ENCODE measurements around the gene ITGAE. TPM values are rescaled to one million over a fixed set of nuclear protein-coding genes. Genes with fewer than 3 reads are reported as not detected.
"Not testable (repeated sequence)": the region's sequence is repeated elsewhere in the genome, so short reads cannot be mapped to it uniquely, and the experiment has no call there.

The ITGAE gene
- total RNA-seq, 1 donor = 37.1 TPM

GRCh38 chr17:3722716-3723115 is 78.3 kb downstream of the ITGAE start:
- H3K4me3 ChIP-seq (ENCODE audit: low read depth, low read length) = peak overlapping the region; percentile 92
- DNase-seq (ENCODE audit: low read depth) = no peak
- no peak for TF ChIP-seq CTCF (IDR thresholded peaks at IDR 0.05; ENCODE audit: insufficient read depth, low read depth, low read length)

GRCh38 chr17:3719265-3719664 is 81.7 kb downstream of the ITGAE start:
- TF ChIP-seq CTCF (IDR thresholded peaks at IDR 0.05; ENCODE audit: insufficient read depth, low read depth, low read length) = no peak
- DNase-seq (ENCODE audit: low read depth) = peak; percentile 27
- no peak overlapping the region for H3K4me3 ChIP-seq (ENCODE audit: low read depth, low read length)

- H3K4me3 ChIP-seq (ENCODE audit: low read depth, low read length) = no peak overlapping the region
- DNase-seq (ENCODE audit: low read depth) = peak; percentile 37
- no peak for TF ChIP-seq CTCF (IDR thresholded peaks at IDR 0.05; ENCODE audit: insufficient read depth, low read depth, low read length)
Measured at GRCh38 chr17:3718201-3718600, 82.8 kb downstream of the ITGAE start.

- no peak overlapping the region for H3K4me3 ChIP-seq (ENCODE audit: low read depth, low read length)
- DNase-seq (ENCODE audit: low read depth) = no peak
- no peak for TF ChIP-seq CTCF (IDR thresholded peaks at IDR 0.05; ENCODE audit: insufficient read depth, low read depth, low read length)
Measured at GRCh38 chr17:3715296-3715695, 85.7 kb downstream of the ITGAE start.

- TF ChIP-seq CTCF (IDR thresholded peaks at IDR 0.05; ENCODE audit: insufficient read depth, low read depth, low read length) = no peak
- no peak overlapping the region for H3K4me3 ChIP-seq (ENCODE audit: low read depth, low read length)
- DNase-seq (ENCODE audit: low read depth) = no peak
Measured at GRCh38 chr17:3712811-3713463, 88.1 kb downstream of the ITGAE start.

GRCh38 chr17:3710951-3711383 is 90.0 kb downstream of the ITGAE start:
- DNase-seq (ENCODE audit: low read depth) = peak; percentile 44
- no peak overlapping the region for H3K4me3 ChIP-seq (ENCODE audit: low read depth, low read length)
- no peak for TF ChIP-seq CTCF (IDR thresholded peaks at IDR 0.05; ENCODE audit: insufficient read depth, low read depth, low read length)

- no peak for DNase-seq (ENCODE audit: low read depth)
- no peak for TF ChIP-seq CTCF (IDR thresholded peaks at IDR 0.05; ENCODE audit: insufficient read depth, low read depth, low read length)
- no peak overlapping the region for H3K4me3 ChIP-seq (ENCODE audit: low read depth, low read length)
Measured at GRCh38 chr17:3708366-3708765, 92.6 kb downstream of the ITGAE start.

- DNase-seq (ENCODE audit: low read depth) = not testable (repeated sequence)
Measured at GRCh38 chr17:3705718-3705984, 95.3 kb downstream of the ITGAE start.

More at GRCh38 chr17:3705718-3705984, 95.3 kb downstream of the ITGAE start:
- H3K4me3 ChIP-seq (ENCODE audit: low read depth, low read length) = not testable (repeated sequence)
